Liver (tissue), 9 donors: ENCODE results near the gene PDCD10. TPM values are rescaled to one million over a fixed set of nuclear protein-coding genes. Genes with fewer than 3 reads are reported as not detected.

Experiments used
- DNase-seq: peaks from one replicate; pipeline ENCODE4 v3.0.0-alpha.2; 2017; ENCODE audit warnings: low spot score
- H3K27ac ChIP-seq, 2 donors: one replicate each; pipeline ENCODE4 v1.7.0; 2013; ENCODE audit warnings: inconsistent platforms in 2 of 2, low read length in 2 of 2, control low read depth in 1 of 2, low read depth in 1 of 2, mild to moderate bottlenecking in 1 of 2
- H3K27me3 ChIP-seq, 4 donors: one replicate each; pipeline versions ENCODE4 v1.6.1 to v1.7.0; 2013; ENCODE audit warnings: low read length in 3 of 4, inconsistent platforms in 1 of 4, mild to moderate bottlenecking in 1 of 4, moderate library complexity in 1 of 4; ENCODE audit not compliant: control insufficient read depth in 4 of 4, insufficient read depth in 4 of 4
- H3K36me3 ChIP-seq, 4 donors: one replicate each; pipeline versions ENCODE4 v1.6.1 to v1.7.0; 2013; ENCODE audit warnings: low read length in 3 of 4, mild to moderate bottlenecking in 3 of 4, low read depth in 1 of 4, moderate library complexity in 1 of 4; ENCODE audit not compliant: control insufficient read depth in 4 of 4, insufficient read depth in 3 of 4
- H3K4me1 ChIP-seq, 4 donors: one replicate each; pipeline versions ENCODE4 v1.6.1 to v1.7.0; 2013; ENCODE audit warnings: low read length in 3 of 4, mild to moderate bottlenecking in 3 of 4, moderate library complexity in 1 of 4; ENCODE audit not compliant: control insufficient read depth in 4 of 4, insufficient read depth in 4 of 4
- H3K4me3 ChIP-seq, 3 donors: one replicate each; pipeline versions ENCODE4 v1.6.1 to v1.7.0; 2013; ENCODE audit warnings: low read length in 3 of 3, control low read depth in 1 of 3, low read depth in 1 of 3, mild to moderate bottlenecking in 1 of 3
- H3K9ac ChIP-seq, 2 donors: one replicate each; pipeline ENCODE4 v1.7.0; 2013; ENCODE audit warnings: low read length in 2 of 2, mild to moderate bottlenecking in 2 of 2, moderate library complexity in 2 of 2, control low read depth in 1 of 2, low read depth in 1 of 2
- H3K9me3 ChIP-seq, 4 donors: one replicate each; pipeline versions ENCODE4 v1.6.1 to v1.7.0; 2013; ENCODE audit warnings: low read length in 3 of 4; ENCODE audit not compliant: control insufficient read depth in 4 of 4
- EGR1 ChIP-seq, 2 donors: IDR thresholded peaks; 2 replicates each; pipeline ENCODE4 v1.6.1; 2016 to 2018; ENCODE audit warnings: antibody characterized with exemption in 2 of 2, low read depth in 2 of 2
- FOXA1 ChIP-seq: IDR thresholded peaks from 2 replicates; pipeline ENCODE4 v1.6.1; 2016; ENCODE audit warnings: antibody characterized with exemption
- GABPA ChIP-seq, 2 donors: IDR thresholded peaks in 1 of 2; conservative IDR thresholded peaks in 1 of 2; 2 replicates each; pipeline ENCODE4 v1.6.1; 2016; ENCODE audit warnings: antibody characterized with exemption in 2 of 2, mild to moderate bottlenecking in 1 of 2, moderate library complexity in 1 of 2
- HNF4A ChIP-seq, 2 donors: conservative IDR thresholded peaks; 2 replicates each; pipeline ENCODE4 v1.6.1; 2016; ENCODE audit warnings: antibody characterized with exemption in 2 of 2, mild to moderate bottlenecking in 2 of 2
- HNF4G ChIP-seq: IDR thresholded peaks from 2 replicates; pipeline ENCODE4 v1.6.1; 2016; ENCODE audit warnings: antibody characterized with exemption
- JUND ChIP-seq, 2 donors: IDR thresholded peaks; 2 replicates each; pipeline ENCODE4 v1.6.1; 2016; ENCODE audit warnings: antibody characterized with exemption in 2 of 2
- NR2F2 ChIP-seq: IDR thresholded peaks from 2 replicates; pipeline ENCODE4 v1.6.1; 2016; ENCODE audit warnings: antibody characterized with exemption
- RAD21 ChIP-seq, 2 donors: IDR thresholded peaks; 2 replicates each; pipeline ENCODE4 v1.6.1; 2016; ENCODE audit warnings: antibody characterized with exemption in 2 of 2, mild to moderate bottlenecking in 2 of 2
- RXRA ChIP-seq, 2 donors: IDR thresholded peaks; 2 replicates each; pipeline ENCODE4 v1.6.1; 2017 to 2018; ENCODE audit warnings: antibody characterized with exemption in 2 of 2, mild to moderate bottlenecking in 1 of 2
- SP1 ChIP-seq: IDR thresholded peaks from 2 replicates; pipeline ENCODE4 v1.6.1; 2018; ENCODE audit warnings: antibody characterized with exemption, mild to moderate bottlenecking
- TAF1 ChIP-seq: conservative IDR thresholded peaks from 2 replicates; pipeline ENCODE4 v1.6.1; 2016; ENCODE audit warnings: antibody characterized with exemption, mild to moderate bottlenecking
- YY1 ChIP-seq: IDR thresholded peaks from 2 replicates; pipeline ENCODE4 v1.6.1; 2016; ENCODE audit warnings: antibody characterized with exemption, mild to moderate bottlenecking
- WGBS: extraction: QIAGEN DNeasy Blood & Tissue Kit; methylation state at CpG from one replicate; pipeline ENCODE4 v1.1.7; 2013; 5-methylcytosine and 5-hydroxymethylcytosine counted together
- polyA plus RNA-seq, 2 donors: library from polyadenylated mRNA; stranded (reverse) in 1 of 2; unstranded in 1 of 2; fragments of 200-250 nt in 1 of 2; fragments of >200 nt in 1 of 2; fragmentation: Nextera tagmentation in 1 of 2; extraction: Ambion mirVana in 1 of 2; gene quantifications; one replicate each; pipeline versions ENCODE4 v1.2.1 to v1.2.3, GENCODE V29; 2013 to 2015
- total RNA-seq, 2 donors: library from RNA; depleted of rRNA; stranded (reverse); fragments of >200 nt; gene quantifications; one replicate each; pipeline ENCODE4 v1.2.3, GENCODE V29; 2014
- TF ChIP-seq, protein P1 (sequence below): IDR thresholded peaks from 2 replicates; pipeline ENCODE4 v1.6.1; 2016; ENCODE audit warnings: antibody characterized with exemption, mild to moderate bottlenecking
- TF ChIP-seq, protein P2 (sequence below): fragments of 150-350 bp; IDR thresholded peaks from 2 replicates; pipeline ENCODE4 v1.5.1; 2017; ENCODE audit warnings: improper control_type of control experiment, low read depth, low read length; ENCODE audit not compliant: missing input control
- TF ChIP-seq, protein P3 (sequence below): IDR thresholded peaks from 2 replicates; pipeline ENCODE4 v1.6.1; 2016; ENCODE audit warnings: antibody characterized with exemption
- TF ChIP-seq, protein P4 (sequence below): IDR thresholded peaks from 2 replicates; pipeline ENCODE4 v1.6.1; 2016; ENCODE audit warnings: antibody characterized with exemption
- TF ChIP-seq, protein P5 (sequence below): IDR thresholded peaks from 2 replicates; pipeline ENCODE4 v1.6.1; 2016; ENCODE audit warnings: antibody characterized with exemption
- donor health status: healthy.
- donor health status: healthy.
- donor health status: healthy.
- donor health status: healthy.
- donor health status: healthy.

Gene PDCD10
- total and polyA plus RNA-seq, 4 donors: 17.5 to 84.0 (median 22.5) TPM

DNA sequence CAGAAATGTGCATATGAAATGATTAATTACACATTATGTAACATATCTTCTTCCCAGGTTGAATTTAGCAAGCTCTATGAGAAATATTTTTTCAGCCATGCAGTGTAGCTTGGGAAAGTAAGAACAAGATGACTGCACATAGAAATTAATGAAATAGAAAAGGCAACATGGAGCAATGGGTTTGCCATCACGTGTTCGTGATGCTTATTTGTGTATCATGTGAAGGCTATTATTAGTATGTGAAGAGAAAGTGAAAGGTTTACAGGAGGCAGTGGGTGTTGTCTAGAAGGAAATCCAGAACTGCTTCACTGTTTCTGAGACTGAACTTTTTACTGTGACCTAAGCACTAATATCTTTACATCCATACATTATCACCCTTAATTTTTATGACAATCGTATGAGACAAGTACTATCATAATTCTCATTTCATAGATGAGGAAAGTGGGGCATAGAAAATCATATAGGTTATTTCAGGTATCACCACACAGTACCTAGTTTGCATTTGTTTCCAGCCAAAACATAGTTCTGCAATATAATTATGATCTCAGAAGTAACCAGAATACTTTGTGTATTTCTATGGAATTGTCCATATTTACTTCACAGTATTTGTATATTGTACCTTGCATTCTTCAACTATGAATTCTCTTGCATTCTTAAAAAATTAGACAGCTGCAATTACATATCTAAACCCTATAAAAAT is 15.7 kb upstream of the PDCD10 start:
- 68% methylated on average over 3 of the region's 3 CpGs for WGBS
- H3K9me3 ChIP-seq: no peaks in the 10 kb centered on the region
- H3K27ac ChIP-seq: no peak overlapping the region
- no peaks in the 10 kb centered on the region for H3K27me3 ChIP-seq
- H3K9ac ChIP-seq: no peak overlapping the region
- no peaks in the 10 kb centered on the region for H3K4me1 ChIP-seq
- DNase-seq: no peak
- TF ChIP-seq RXRA (IDR thresholded peaks at IDR 0.05) (no peak), HNF4G (no peak), SP1 (no peak), GABPA (IDR thresholded peaks at IDR 0.05 in 1 of 2, conservative IDR thresholded peaks at IDR 0.05 in 1 of 2) (no peak), YY1 (no peak), EGR1 (IDR thresholded peaks at IDR 0.05; ENCODE audit: low read depth in 2 of 2) (no peak), TAF1 (no peak), NR2F2 (no peak), FOXA1 (no peak), HNF4A (conservative IDR thresholded peaks at IDR 0.05) (no peak), RAD21 (IDR thresholded peaks at IDR 0.05) (no peak), JUND (IDR thresholded peaks at IDR 0.05) (no peak)
- TF ChIP-seq, protein P1, sequence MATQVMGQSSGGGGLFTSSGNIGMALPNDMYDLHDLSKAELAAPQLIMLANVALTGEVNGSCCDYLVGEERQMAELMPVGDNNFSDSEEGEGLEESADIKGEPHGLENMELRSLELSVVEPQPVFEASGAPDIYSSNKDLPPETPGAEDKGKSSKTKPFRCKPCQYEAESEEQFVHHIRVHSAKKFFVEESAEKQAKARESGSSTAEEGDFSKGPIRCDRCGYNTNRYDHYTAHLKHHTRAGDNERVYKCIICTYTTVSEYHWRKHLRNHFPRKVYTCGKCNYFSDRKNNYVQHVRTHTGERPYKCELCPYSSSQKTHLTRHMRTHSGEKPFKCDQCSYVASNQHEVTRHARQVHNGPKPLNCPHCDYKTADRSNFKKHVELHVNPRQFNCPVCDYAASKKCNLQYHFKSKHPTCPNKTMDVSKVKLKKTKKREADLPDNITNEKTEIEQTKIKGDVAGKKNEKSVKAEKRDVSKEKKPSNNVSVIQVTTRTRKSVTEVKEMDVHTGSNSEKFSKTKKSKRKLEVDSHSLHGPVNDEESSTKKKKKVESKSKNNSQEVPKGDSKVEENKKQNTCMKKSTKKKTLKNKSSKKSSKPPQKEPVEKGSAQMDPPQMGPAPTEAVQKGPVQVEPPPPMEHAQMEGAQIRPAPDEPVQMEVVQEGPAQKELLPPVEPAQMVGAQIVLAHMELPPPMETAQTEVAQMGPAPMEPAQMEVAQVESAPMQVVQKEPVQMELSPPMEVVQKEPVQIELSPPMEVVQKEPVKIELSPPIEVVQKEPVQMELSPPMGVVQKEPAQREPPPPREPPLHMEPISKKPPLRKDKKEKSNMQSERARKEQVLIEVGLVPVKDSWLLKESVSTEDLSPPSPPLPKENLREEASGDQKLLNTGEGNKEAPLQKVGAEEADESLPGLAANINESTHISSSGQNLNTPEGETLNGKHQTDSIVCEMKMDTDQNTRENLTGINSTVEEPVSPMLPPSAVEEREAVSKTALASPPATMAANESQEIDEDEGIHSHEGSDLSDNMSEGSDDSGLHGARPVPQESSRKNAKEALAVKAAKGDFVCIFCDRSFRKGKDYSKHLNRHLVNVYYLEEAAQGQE: no peak
- TF ChIP-seq, protein P2, sequence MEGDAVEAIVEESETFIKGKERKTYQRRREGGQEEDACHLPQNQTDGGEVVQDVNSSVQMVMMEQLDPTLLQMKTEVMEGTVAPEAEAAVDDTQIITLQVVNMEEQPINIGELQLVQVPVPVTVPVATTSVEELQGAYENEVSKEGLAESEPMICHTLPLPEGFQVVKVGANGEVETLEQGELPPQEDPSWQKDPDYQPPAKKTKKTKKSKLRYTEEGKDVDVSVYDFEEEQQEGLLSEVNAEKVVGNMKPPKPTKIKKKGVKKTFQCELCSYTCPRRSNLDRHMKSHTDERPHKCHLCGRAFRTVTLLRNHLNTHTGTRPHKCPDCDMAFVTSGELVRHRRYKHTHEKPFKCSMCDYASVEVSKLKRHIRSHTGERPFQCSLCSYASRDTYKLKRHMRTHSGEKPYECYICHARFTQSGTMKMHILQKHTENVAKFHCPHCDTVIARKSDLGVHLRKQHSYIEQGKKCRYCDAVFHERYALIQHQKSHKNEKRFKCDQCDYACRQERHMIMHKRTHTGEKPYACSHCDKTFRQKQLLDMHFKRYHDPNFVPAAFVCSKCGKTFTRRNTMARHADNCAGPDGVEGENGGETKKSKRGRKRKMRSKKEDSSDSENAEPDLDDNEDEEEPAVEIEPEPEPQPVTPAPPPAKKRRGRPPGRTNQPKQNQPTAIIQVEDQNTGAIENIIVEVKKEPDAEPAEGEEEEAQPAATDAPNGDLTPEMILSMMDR: no peak
- TF ChIP-seq, protein P3, sequence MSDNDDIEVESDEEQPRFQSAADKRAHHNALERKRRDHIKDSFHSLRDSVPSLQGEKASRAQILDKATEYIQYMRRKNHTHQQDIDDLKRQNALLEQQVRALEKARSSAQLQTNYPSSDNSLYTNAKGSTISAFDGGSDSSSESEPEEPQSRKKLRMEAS: no peak
- TF ChIP-seq, protein P4, sequence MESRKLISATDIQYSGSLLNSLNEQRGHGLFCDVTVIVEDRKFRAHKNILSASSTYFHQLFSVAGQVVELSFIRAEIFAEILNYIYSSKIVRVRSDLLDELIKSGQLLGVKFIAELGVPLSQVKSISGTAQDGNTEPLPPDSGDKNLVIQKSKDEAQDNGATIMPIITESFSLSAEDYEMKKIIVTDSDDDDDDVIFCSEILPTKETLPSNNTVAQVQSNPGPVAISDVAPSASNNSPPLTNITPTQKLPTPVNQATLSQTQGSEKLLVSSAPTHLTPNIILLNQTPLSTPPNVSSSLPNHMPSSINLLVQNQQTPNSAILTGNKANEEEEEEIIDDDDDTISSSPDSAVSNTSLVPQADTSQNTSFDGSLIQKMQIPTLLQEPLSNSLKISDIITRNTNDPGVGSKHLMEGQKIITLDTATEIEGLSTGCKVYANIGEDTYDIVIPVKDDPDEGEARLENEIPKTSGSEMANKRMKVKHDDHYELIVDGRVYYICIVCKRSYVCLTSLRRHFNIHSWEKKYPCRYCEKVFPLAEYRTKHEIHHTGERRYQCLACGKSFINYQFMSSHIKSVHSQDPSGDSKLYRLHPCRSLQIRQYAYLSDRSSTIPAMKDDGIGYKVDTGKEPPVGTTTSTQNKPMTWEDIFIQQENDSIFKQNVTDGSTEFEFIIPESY: no peak
- TF ChIP-seq, protein P5, sequence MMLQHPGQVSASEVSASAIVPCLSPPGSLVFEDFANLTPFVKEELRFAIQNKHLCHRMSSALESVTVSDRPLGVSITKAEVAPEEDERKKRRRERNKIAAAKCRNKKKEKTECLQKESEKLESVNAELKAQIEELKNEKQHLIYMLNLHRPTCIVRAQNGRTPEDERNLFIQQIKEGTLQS: no peak
- H3K4me3 ChIP-seq: no peak overlapping the region
- no peaks in the 10 kb centered on the region for H3K36me3 ChIP-seq
